Measurements from ENCODE around the gene DISP3. TPM values are rescaled to one million over a fixed set of nuclear protein-coding genes. Genes with fewer than 3 reads are reported as not detected.
A peak's percentile ranks its signal among the peaks of the same experiment; 100 is the strongest.

Gene DISP3
- total and polyA plus RNA-seq, 2 experiments from 2014 or later, result 0.18 to 0.74 TPM

DNA sequence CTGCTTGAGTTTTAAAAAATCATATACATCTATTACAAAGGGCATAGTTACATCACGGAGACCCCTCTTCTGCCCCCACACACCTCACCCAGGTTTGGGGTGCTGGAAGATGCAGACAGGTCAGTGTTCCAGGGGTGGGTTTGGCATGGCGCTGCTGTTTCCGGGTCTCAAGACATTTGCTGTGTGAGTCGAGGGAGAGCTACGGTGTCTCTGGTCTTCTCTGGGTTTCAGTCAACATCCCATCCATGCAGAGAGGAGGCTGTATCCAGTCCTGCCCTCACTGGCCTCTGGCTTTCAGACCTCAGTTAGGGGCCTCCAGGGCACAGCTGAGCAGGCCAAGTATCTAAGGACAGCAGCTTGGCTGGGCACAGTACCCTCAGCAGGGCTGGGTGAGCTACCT lies 28.6 kb upstream of the DISP3 start:
- no peak for TF ChIP-seq CTCF (IDR thresholded peaks at IDR 0.05; ENCODE audit: low read depth, low read length)
- Histone ChIP-seq H3K4me3 (no peak overlapping the region), H3K36me3 (no peaks in the 10 kb centered on the region), H3K27ac (no peak overlapping the region), H3K9me3 (ENCODE audit: low read depth) (no peaks in the 10 kb centered on the region), H3K27me3 (no peaks in the 10 kb centered on the region), H3K4me1 (ENCODE audit: low read depth) (peaks cover 5% of the 10 kb centered on the region)
- no peak for DNase-seq (ENCODE audit: low read depth in 1 of 2, low spot score in 1 of 2)

DNA sequence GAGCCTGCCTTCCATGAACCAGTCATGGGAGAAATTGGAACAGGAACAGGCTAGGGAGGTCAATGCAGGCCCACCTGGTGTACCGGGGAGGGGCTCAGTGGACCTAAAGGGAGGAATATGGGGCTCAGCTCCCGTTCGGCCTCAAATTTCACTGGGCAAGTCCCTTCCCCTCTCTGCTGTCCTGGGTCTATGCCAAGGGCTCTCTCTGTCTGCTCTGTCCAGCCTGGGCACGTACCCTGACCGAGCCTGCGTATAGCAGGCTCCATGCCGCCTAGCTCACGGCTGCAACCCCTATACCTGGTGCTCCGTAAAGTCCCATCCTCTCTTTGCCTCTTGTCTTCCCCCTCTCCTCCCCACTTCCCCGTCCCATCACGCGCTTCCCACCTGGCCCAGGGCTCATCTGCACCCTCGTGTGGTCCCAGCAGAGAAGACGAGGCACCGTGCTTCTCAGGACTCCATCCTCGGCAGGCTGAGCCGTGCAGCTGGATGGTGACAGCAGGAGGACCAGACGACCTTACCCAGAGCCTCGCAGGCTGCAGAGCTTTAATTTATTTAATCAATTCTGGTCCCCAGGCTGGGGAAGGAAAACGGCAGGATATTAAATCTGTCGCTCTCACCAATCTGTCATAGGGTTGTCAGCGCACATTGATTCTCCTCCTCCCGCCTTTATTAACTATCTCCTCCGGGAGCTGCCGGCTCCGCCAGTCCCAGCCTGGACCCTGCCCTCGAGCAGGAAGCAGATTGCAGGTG lies 25.0 kb upstream of the DISP3 start:
- Histone ChIP-seq H3K36me3 (no peaks in the 10 kb centered on the region), H3K27me3 (no peaks in the 10 kb centered on the region)

DNA sequence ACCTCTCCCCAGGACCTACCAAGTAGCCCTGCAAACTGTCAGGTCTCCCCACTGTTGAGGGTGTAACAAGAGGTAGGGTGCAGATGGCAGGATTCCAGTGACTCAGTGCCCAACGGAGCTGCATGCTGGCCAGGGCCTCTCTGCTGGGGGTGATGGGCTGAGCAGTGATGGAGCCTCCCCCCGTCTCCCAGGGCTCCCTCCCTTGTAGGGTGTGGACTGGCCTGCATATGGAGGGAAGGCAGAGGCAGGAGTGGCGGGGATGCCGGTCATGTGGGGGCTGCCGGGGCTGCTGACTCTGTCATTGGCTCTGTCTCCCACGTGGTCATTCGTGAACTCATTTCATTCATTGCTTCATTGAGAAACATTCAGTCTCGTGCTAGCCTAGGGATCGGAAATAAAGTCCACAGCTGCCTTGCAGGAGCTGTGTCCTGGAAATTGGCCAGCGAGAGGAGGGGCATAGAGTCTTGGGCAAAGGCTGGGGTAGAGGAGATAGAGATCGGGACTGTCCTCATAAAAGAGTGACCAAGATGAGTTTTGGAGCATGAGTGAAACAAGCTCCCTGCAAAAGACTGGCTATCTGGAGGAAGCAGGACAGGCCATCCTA lies 22.9 kb upstream of the DISP3 start:
- peaks cover 5% of the 10 kb centered on the region for H3K4me1 ChIP-seq (ENCODE audit: low read depth)
- TF ChIP-seq CTCF (IDR thresholded peaks at IDR 0.05; ENCODE audit: low read depth, low read length), result no peak
- no peak for DNase-seq (ENCODE audit: low read depth in 1 of 2, low spot score in 1 of 2)
- no peak overlapping the region for H3K27ac ChIP-seq
- H3K36me3 ChIP-seq, result no peaks in the 10 kb centered on the region
- no peaks in the 10 kb centered on the region for H3K9me3 ChIP-seq (ENCODE audit: low read depth)
- no peak overlapping the region for H3K4me3 ChIP-seq
- no peaks in the 10 kb centered on the region for H3K27me3 ChIP-seq

More for the DNA sequence above, 25.0 kb upstream of the DISP3 start:
- H3K27ac ChIP-seq, result no peak overlapping the region
- H3K4me3 ChIP-seq, result no peak overlapping the region
- no peak for DNase-seq (ENCODE audit: low read depth in 1 of 2, low spot score in 1 of 2)
- no peaks in the 10 kb centered on the region for H3K9me3 ChIP-seq (ENCODE audit: low read depth)
- H3K4me1 ChIP-seq (ENCODE audit: low read depth), result peaks cover 5% of the 10 kb centered on the region
- TF ChIP-seq CTCF (IDR thresholded peaks at IDR 0.05; ENCODE audit: low read depth, low read length), result no peak

- Histone ChIP-seq H3K9me3 (ENCODE audit: low read depth) (no peaks in the 10 kb centered on the region), H3K27ac (no peak overlapping the region), H3K4me3 (no peak overlapping the region), H3K36me3 (no peaks in the 10 kb centered on the region), H3K4me1 (ENCODE audit: low read depth) (peaks cover 5% of the 10 kb centered on the region), H3K27me3 (peaks cover 1% of the 10 kb centered on the region)
- no peak for TF ChIP-seq CTCF (IDR thresholded peaks at IDR 0.05; ENCODE audit: low read depth, low read length)
- DNase-seq (ENCODE audit: low read depth in 1 of 2, low spot score in 1 of 2), result no peak
Measured at GRCh38 chr1:11456965-11457364, 22.0 kb upstream of the DISP3 start.

GRCh38 chr1:11458811-11459275 lies 20.1 kb upstream of the DISP3 start:
- Histone ChIP-seq H3K36me3 (no peaks in the 10 kb centered on the region), H3K27ac (no peak overlapping the region), H3K4me3 (no peak overlapping the region), H3K27me3 (peaks cover 15% of the 10 kb centered on the region), H3K4me1 (ENCODE audit: low read depth) (peaks cover 5% of the 10 kb centered on the region), H3K9me3 (ENCODE audit: low read depth) (no peaks in the 10 kb centered on the region)
- peak in 1 of 2 donors; percentile 7 for DNase-seq (ENCODE audit: low read depth in 1 of 2, low spot score in 1 of 2)
- TF ChIP-seq CTCF (IDR thresholded peaks at IDR 0.05; ENCODE audit: low read depth, low read length), result no peak
